ENCODE data around the gene GCSH. TPM values are rescaled to one million over a fixed set of nuclear protein-coding genes. Genes with fewer than 3 reads are reported as not detected.
A peak's percentile ranks its signal among the peaks of the same experiment; 100 is the strongest.

The GCSH gene
- total RNA-seq, 1 experiment from 2014 or later, result 109 TPM

DNA sequence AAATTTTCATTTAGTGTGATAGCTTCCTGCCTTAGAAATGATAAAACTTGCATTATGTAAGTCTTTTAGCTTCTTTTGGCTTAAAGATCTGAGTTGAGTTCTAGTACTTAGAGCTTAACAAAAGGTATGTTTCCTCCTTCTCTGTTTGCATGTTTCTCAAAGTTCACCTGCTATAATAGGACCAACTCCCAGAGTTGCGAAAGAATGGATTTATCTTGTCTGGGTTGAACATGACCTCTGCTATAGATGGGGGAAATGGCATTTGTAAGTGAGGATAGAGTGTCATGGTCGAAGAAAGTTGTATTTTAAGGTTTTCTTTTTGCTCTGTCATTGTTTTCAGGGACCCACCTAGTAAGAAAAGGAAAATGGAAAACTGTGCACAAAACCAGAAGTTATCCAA, 53.4 kb downstream of the GCSH start:
- Mint-ChIP-seq H3K4me1 (ENCODE audit: low read depth, unreplicated experiment) (peaks cover 21% of the 10 kb centered on the region), H3K27me3 (ENCODE audit: unreplicated experiment) (no peaks in the 10 kb centered on the region), H3K4me3 (ENCODE audit: low read depth, unreplicated experiment) (no peak overlapping the region), H3K36me3 (ENCODE audit: insufficient read depth, unreplicated experiment) (peaks cover 27% of the 10 kb centered on the region), H3K27ac (ENCODE audit: unreplicated experiment) (no peak overlapping the region), H3K9me3 (ENCODE audit: low read depth, unreplicated experiment) (no peaks in the 10 kb centered on the region)
- no peak for DNase-seq
- TF ChIP-seq, protein P1, sequence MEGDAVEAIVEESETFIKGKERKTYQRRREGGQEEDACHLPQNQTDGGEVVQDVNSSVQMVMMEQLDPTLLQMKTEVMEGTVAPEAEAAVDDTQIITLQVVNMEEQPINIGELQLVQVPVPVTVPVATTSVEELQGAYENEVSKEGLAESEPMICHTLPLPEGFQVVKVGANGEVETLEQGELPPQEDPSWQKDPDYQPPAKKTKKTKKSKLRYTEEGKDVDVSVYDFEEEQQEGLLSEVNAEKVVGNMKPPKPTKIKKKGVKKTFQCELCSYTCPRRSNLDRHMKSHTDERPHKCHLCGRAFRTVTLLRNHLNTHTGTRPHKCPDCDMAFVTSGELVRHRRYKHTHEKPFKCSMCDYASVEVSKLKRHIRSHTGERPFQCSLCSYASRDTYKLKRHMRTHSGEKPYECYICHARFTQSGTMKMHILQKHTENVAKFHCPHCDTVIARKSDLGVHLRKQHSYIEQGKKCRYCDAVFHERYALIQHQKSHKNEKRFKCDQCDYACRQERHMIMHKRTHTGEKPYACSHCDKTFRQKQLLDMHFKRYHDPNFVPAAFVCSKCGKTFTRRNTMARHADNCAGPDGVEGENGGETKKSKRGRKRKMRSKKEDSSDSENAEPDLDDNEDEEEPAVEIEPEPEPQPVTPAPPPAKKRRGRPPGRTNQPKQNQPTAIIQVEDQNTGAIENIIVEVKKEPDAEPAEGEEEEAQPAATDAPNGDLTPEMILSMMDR (IDR thresholded peaks at IDR 0.05; ENCODE audit: unreplicated experiment), result no peak
- no TSS peak for BruUV-seq (replicated peaks)
- intact Hi-C loops (cut with micrococcal nuclease; ENCODE audit: unreplicated experiment), result no loop called here
- CTCF ChIA-PET, result interaction anchor here (0.5 kb wide), 1 partner anchor 15 kb away, joined by 3 read pairs; no protein-coding TSS in a partner anchor

DNA sequence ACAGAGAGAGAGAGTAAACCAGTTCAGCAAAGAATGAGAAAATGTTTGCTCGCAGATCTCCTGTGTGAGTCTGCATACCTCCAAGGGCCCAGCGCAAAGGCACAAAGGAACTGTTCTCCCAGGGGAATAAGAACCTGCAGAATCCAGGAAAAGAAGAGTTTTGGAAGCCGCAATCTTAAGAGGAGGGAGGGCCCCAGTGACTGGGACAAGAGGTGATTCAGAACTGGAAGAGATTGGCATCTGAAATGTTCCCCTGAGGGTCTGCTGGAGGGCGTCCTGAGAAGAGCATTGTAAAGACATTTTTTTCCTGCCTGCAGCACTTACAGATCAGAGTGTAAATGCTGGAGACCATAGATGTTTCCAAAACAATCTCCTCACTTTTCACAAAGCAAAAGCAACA, 54.5 kb downstream of the GCSH start:
- TF ChIP-seq, protein P1 (IDR thresholded peaks at IDR 0.05; ENCODE audit: unreplicated experiment), result no peak
- intact Hi-C loops (cut with micrococcal nuclease; ENCODE audit: unreplicated experiment), result no loop called here
- no peak for DNase-seq
- CTCF ChIA-PET, result no interaction called here
- Mint-ChIP-seq H3K36me3 (ENCODE audit: insufficient read depth, unreplicated experiment) (peaks cover 35% of the 10 kb centered on the region), H3K4me1 (ENCODE audit: low read depth, unreplicated experiment) (peaks cover 32% of the 10 kb centered on the region), H3K27me3 (ENCODE audit: unreplicated experiment) (no peaks in the 10 kb centered on the region), H3K9me3 (ENCODE audit: low read depth, unreplicated experiment) (no peaks in the 10 kb centered on the region), H3K4me3 (ENCODE audit: low read depth, unreplicated experiment) (no peak overlapping the region), H3K27ac (ENCODE audit: unreplicated experiment) (no peak overlapping the region)
- BruUV-seq (replicated peaks), result no TSS peak

DNA sequence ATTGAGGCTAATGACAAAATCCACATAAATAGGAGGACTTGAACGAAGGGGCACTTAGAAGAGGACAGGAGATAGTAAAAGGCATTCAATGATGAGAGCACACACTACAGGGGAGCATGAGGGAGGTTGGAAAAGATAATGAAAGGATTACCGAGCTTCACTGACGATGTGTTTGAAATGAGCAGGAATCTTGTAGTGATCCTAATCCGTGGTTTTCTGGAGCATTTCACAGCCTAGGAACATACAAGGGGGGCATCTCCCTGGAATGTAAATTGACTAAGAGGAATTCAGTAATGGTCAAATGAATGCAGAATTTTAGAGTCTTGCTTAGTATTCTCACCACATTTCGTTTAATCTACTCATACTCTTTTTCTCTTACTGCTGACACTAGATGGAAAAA, 55.4 kb downstream of the GCSH start:
- H3K36me3 Mint-ChIP-seq (ENCODE audit: insufficient read depth, unreplicated experiment), result peaks cover 42% of the 10 kb centered on the region
- peaks cover 32% of the 10 kb centered on the region for H3K4me1 Mint-ChIP-seq (ENCODE audit: low read depth, unreplicated experiment)
- CTCF ChIA-PET, result no interaction called here
- no peaks in the 10 kb centered on the region for H3K9me3 Mint-ChIP-seq (ENCODE audit: low read depth, unreplicated experiment)
- no peak overlapping the region for H3K4me3 Mint-ChIP-seq (ENCODE audit: low read depth, unreplicated experiment)
- H3K27me3 Mint-ChIP-seq (ENCODE audit: unreplicated experiment), result no peaks in the 10 kb centered on the region
- intact Hi-C loops (cut with micrococcal nuclease; ENCODE audit: unreplicated experiment), result no loop called here
- no peak for DNase-seq
- no TSS peak for BruUV-seq (replicated peaks)
- TF ChIP-seq, protein P1 (IDR thresholded peaks at IDR 0.05; ENCODE audit: unreplicated experiment), result no peak
- H3K27ac Mint-ChIP-seq (ENCODE audit: unreplicated experiment), result peak overlapping the region; percentile 34

DNA sequence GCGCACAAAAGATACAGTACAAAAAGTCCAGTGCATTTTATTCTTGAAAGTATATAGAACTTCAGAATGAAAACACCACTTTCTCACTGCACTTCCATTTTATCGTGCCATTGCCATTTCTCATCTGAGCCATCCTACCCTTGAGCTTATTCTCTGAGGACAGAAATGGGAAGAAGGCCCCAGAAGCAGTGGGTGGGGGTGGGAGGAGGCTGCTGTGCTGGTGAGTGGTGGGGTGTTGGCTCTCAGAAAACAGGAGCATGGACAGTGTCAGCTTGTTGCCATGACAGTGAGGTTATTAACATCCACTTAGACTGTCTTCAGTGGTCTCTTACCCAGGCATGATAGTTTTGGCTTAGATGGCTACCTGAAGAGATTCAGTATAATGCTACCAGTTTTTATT, 56.1 kb downstream of the GCSH start:
- no TSS peak for BruUV-seq (replicated peaks)
- H3K27me3 Mint-ChIP-seq (ENCODE audit: unreplicated experiment), result no peaks in the 10 kb centered on the region
- peaks cover 35% of the 10 kb centered on the region for H3K4me1 Mint-ChIP-seq (ENCODE audit: low read depth, unreplicated experiment)
- TF ChIP-seq, protein P1 (IDR thresholded peaks at IDR 0.05; ENCODE audit: unreplicated experiment), result no peak
- CTCF ChIA-PET, result no interaction called here
- H3K4me3 Mint-ChIP-seq (ENCODE audit: low read depth, unreplicated experiment), result no peak overlapping the region
- H3K36me3 Mint-ChIP-seq (ENCODE audit: insufficient read depth, unreplicated experiment), result peaks cover 46% of the 10 kb centered on the region
- H3K27ac Mint-ChIP-seq (ENCODE audit: unreplicated experiment), result no peak overlapping the region
- no peaks in the 10 kb centered on the region for H3K9me3 Mint-ChIP-seq (ENCODE audit: low read depth, unreplicated experiment)
- intact Hi-C loops (cut with micrococcal nuclease; ENCODE audit: unreplicated experiment), result no loop called here
- DNase-seq, result no peak

All from Calu3 (cell line).